Stimulated activated CD4-positive, alpha-beta T cell treated with anti-CD3 and anti-CD28 coated beads, Interleukin-15, amount 100 ng/mL, for 48 hours (primary cell): ENCODE measurements around the gene SNTN.

Experiments used
- DNase-seq, 2 donors: peaks; one replicate each; pipeline ENCODE4 v3.0.0-alpha.2; 2020; ENCODE audit warnings: low read depth in 2 of 2

The SNTN gene

GRCh38 chr3:63674586-63674985 lies 22.1 kb downstream of the SNTN start:
- DNase-seq, result no peak

- DNase-seq, result no peak
Observed at GRCh38 chr3:63679186-63679585, 26.7 kb downstream of the SNTN start.

- DNase-seq, result no peak
Observed at GRCh38 chr3:63684081-63684480, 31.6 kb downstream of the SNTN start.

GRCh38 chr3:63685340-63685739 lies 32.9 kb downstream of the SNTN start:
- no peak for DNase-seq

- DNase-seq, result no peak
Observed at GRCh38 chr3:63687278-63688225, 35.1 kb downstream of the SNTN start.

- DNase-seq, result no peak
Observed at GRCh38 chr3:63689285-63689684, 36.8 kb downstream of the SNTN start.

GRCh38 chr3:63693351-63693750 lies 40.9 kb downstream of the SNTN start:
- no peak for DNase-seq

- no peak for DNase-seq
Observed at GRCh38 chr3:63705092-63705645, 52.7 kb downstream of the SNTN start.

GRCh38 chr3:63706321-63707085 lies 54.0 kb downstream of the SNTN start:
- DNase-seq, result no peak

GRCh38 chr3:63707731-63708130 lies 55.3 kb downstream of the SNTN start:
- no peak for DNase-seq

GRCh38 chr3:63709576-63709975 lies 57.1 kb downstream of the SNTN start:
- no peak for DNase-seq
